ENCODE measurements around the gene PUS1. TPM values are rescaled to one million over a fixed set of nuclear protein-coding genes. Genes with fewer than 3 reads are reported as not detected.

Gene PUS1
- total and polyA plus RNA-seq, 2 donors (not counting 1 experiment from before 2014, with no cell fraction given), result 50.1 to 99.5 TPM

DNA sequence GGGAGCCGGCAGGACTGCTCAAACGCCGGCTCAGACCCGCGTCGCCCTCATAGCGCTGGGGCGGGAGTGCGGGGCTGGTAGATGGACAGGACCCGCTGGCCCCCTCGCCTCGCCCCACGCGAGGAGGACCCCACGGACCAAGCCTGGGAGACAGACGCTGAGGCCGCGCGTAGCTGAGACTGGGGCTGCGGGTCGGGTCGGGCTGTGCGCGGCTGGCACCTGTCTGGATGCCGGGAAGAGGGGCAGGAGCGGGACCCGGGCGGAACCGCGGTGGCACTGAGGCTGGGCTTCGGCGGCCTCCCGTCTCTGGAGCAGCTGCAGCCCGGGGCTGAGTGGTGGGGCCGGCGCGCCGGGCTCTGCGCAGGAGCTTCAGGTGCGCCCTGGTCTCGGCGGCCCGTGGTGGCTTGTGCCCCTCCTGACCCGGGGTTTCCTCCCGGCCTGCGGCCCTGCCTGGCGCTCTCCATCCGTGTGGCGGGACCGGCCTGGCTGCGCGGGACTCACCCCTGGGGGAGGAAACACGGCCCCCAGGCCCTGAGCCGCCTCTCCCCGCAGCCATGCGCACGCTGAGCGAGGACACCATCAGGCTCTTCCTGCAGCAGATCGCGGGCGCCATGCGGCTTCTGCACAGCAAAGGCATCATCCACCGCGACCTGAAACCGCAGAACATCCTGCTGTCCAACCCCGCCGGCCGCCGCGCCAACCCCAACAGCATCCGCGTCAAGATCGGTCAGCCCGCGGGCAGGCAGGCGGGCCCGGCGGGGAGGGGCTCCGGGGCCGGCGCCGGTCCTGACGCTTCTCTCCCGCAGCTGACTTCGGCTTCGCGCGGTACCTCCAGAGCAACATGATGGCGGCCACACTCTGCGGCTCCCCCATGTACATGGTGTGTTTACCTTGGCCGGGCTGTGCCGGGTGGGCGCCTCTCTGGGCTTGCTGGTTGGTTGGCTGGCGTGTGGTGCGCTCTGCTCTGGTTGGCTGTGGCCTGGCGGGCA lies 20.7 kb upstream of the PUS1 start:
- Mint-ChIP-seq H3K27me3 (no peaks in the 10 kb centered on the region), H3K9me3 (ENCODE audit: insufficient read depth) (no peaks in the 10 kb centered on the region), H3K4me1 (peaks cover 5% of the 10 kb centered on the region), H3K4me3 (no peak overlapping the region), H3K27ac (no peak overlapping the region)
- Histone ChIP-seq H4K20me1 (ENCODE audit: control insufficient read depth, insufficient read depth, low read length, poor library complexity, severe bottlenecking) (peaks cover 71% of the 10 kb centered on the region), H3K36me3 (replicated peaks in 1 of 2; ENCODE audit: control extremely low read depth in 1 of 2, control insufficient read depth in 1 of 2, extremely low read depth in 1 of 2, insufficient read depth in 2 of 2, low read length in 1 of 2) (peaks cover 0 to 40% of the 10 kb centered on the region in 2 experiments), H3K9ac (ENCODE audit: low read length) (no peak overlapping the region), H2AFZ (ENCODE audit: insufficient read depth, low read depth, low read length, poor library complexity, severe bottlenecking) (no peak overlapping the region), H3K4me3 (ENCODE audit: control extremely low read depth in 1 of 5, extremely low read depth in 1 of 5, insufficient read depth in 1 of 5, low read depth in 2 of 5, low read length in 4 of 5) (no peak overlapping the region), H3K4me1 (ENCODE audit: control insufficient read depth in 2 of 2, insufficient read depth in 2 of 2, low read length in 2 of 2) (no peaks in the 10 kb centered on the region), H3K4me2 (replicated peaks; ENCODE audit: low read depth, low read length, poor library complexity, severe bottlenecking) (no peak overlapping the region), H3K27ac (ENCODE audit: low read length in 2 of 2) (no peak overlapping the region), H3K27me3 (replicated peaks in 1 of 4; ENCODE audit: control extremely low read depth in 1 of 4, control insufficient read depth in 3 of 4, insufficient read depth in 4 of 4, low read length in 3 of 4) (no peaks in the 10 kb centered on the region), H3K79me2 (ENCODE audit: control insufficient read depth, insufficient read depth, low read length) (peaks cover 17% of the 10 kb centered on the region), H3K9me3 (ENCODE audit: control extremely low read depth in 1 of 3, control insufficient read depth in 2 of 3, insufficient read depth in 1 of 3, low read length in 2 of 3) (no peaks in the 10 kb centered on the region)
- 98% methylated on average over 95 of the region's 96 CpGs for WGBS (ENCODE audit: insufficient coverage)
- intact Hi-C loops (cut with micrococcal nuclease), result no loop called here
- no peak for TF ChIP-seq EZH2 (IDR thresholded peaks at IDR 0.05; ENCODE audit: borderline replicate concordance, insufficient read depth, low read depth, low read length, poor library complexity, severe bottlenecking)
- TF ChIP-seq, protein P1, sequence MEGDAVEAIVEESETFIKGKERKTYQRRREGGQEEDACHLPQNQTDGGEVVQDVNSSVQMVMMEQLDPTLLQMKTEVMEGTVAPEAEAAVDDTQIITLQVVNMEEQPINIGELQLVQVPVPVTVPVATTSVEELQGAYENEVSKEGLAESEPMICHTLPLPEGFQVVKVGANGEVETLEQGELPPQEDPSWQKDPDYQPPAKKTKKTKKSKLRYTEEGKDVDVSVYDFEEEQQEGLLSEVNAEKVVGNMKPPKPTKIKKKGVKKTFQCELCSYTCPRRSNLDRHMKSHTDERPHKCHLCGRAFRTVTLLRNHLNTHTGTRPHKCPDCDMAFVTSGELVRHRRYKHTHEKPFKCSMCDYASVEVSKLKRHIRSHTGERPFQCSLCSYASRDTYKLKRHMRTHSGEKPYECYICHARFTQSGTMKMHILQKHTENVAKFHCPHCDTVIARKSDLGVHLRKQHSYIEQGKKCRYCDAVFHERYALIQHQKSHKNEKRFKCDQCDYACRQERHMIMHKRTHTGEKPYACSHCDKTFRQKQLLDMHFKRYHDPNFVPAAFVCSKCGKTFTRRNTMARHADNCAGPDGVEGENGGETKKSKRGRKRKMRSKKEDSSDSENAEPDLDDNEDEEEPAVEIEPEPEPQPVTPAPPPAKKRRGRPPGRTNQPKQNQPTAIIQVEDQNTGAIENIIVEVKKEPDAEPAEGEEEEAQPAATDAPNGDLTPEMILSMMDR (IDR thresholded peaks at IDR 0.05), result no peak
- ATAC-seq (ENCODE audit: low read depth) (no peak), DNase-seq (no peak)
- CTCF ChIA-PET, result no interaction called here
- POLR2A ChIA-PET, result no interaction called here
